Astrocyte of the cerebellum (primary cell): ENCODE measurements around the gene FOXK2.

Experiments
- DNase-seq: peaks from one replicate; pipeline ENCODE4 v3.0.0-alpha.2; 2011; ENCODE audit warnings: low read depth
- H3K4me3 ChIP-seq: 2 replicates; pipeline ENCODE4 v1.5.1; 2011; ENCODE audit warnings: mild to moderate bottlenecking, low read depth, low read length, moderate library complexity
- in situ Hi-C: cut with HindIII; loops from 2 replicates; pipeline ENCODE4 v1.10.0; 2017; ENCODE audit warnings: low sequenced_read_pairs
- TF ChIP-seq, protein P1 (sequence below): IDR thresholded peaks from 2 replicates; pipeline ENCODE4 v1.5.1; 2012; ENCODE audit warnings: low read length, low read depth, moderate library complexity, mild to moderate bottlenecking; ENCODE audit errors: missing control alignments

FOXK2 gene

DNA sequence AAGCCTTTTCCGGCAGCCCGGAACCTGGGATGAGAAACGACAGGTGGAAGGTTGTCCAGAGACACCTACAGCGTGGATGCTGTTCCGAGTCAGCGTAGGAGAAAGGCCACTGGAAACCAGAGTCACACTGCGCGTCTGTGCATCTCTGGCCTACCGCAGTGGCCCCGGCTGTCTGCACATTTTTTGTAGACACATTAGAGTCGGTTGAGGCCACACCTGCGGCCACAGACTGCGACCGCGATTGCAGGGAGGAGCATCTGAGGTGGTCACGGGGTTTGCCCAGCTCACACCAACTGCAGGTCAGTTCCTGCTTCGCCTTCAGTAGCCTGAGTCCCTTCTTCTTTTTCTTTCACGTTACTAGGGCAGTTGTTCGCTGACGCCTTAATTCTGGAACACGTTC is 76.4 kb downstream of the FOXK2 start:
- DNase-seq = no peak
- no peak overlapping the region for H3K4me3 ChIP-seq
- TF ChIP-seq, protein P1, sequence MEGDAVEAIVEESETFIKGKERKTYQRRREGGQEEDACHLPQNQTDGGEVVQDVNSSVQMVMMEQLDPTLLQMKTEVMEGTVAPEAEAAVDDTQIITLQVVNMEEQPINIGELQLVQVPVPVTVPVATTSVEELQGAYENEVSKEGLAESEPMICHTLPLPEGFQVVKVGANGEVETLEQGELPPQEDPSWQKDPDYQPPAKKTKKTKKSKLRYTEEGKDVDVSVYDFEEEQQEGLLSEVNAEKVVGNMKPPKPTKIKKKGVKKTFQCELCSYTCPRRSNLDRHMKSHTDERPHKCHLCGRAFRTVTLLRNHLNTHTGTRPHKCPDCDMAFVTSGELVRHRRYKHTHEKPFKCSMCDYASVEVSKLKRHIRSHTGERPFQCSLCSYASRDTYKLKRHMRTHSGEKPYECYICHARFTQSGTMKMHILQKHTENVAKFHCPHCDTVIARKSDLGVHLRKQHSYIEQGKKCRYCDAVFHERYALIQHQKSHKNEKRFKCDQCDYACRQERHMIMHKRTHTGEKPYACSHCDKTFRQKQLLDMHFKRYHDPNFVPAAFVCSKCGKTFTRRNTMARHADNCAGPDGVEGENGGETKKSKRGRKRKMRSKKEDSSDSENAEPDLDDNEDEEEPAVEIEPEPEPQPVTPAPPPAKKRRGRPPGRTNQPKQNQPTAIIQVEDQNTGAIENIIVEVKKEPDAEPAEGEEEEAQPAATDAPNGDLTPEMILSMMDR = no peak
- in situ Hi-C loops = no loop called here

DNA sequence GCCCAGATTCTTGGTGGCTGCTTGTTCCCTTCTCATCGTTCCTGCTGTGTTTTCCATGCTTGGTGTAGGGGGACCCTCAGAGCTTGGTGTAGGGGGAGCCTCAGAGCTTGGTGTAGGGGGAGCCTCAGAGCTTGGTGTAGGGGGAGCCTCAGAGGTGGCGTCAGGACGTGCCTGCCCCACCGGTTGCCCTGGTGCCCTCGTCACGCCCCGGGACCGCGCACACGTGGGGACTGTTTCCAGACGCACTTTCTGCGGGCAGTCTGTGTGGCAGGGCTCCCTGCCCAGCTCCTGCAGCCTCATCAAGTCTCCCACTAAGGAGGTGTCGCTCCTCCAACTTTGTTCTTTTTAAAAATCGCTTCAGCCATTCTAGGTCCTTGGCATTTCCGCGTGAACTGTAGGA is 76.8 kb downstream of the FOXK2 start:
- DNase-seq = no peak
- H3K4me3 ChIP-seq = no peak overlapping the region
- TF ChIP-seq, protein P1 = no peak
- in situ Hi-C loops = no loop called here

DNA sequence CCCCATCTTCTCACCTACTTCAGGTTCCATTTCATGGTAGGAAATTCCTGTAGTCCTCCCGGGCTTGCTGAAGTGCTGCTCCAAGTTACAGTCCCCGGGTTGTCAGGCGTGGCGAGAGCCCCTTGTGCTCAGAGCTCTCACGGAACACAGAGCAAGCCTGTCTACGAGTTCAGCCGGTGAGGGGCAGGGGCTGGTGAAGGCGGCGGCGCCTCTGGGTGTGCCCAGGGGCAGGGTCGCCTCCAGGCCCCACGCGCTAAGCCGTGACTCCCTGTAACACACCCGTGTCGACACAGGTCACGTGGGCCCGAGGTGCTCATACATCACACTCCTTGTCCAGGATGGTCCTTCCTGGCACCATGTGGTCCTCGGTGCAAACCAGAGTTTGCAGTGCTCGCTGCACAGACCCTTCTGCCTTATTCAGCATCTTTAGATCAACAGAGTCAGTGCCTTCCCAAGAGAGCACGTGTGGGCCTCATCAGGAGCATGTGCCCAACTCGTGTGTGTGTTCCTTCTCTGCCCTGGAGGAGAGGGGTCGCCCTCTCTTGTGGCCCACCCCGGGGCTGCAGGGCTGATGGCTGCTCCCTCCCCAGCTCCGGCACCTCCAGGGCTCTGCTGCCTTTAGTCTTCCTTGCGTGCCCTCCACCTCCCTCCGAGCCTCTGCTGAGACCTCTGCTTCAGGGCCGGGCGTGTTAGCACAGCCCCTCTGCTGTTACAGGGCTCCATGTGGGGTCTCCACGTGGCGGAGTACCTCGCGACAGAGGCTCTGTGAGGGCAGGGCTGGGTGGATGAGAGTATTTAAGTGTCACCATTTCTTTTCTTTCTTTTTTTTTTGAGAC is 77.5 kb downstream of the FOXK2 start:
- TF ChIP-seq, protein P1 = no peak
- in situ Hi-C loops = no loop called here
- no peak for DNase-seq
- H3K4me3 ChIP-seq = no peak overlapping the region

DNA sequence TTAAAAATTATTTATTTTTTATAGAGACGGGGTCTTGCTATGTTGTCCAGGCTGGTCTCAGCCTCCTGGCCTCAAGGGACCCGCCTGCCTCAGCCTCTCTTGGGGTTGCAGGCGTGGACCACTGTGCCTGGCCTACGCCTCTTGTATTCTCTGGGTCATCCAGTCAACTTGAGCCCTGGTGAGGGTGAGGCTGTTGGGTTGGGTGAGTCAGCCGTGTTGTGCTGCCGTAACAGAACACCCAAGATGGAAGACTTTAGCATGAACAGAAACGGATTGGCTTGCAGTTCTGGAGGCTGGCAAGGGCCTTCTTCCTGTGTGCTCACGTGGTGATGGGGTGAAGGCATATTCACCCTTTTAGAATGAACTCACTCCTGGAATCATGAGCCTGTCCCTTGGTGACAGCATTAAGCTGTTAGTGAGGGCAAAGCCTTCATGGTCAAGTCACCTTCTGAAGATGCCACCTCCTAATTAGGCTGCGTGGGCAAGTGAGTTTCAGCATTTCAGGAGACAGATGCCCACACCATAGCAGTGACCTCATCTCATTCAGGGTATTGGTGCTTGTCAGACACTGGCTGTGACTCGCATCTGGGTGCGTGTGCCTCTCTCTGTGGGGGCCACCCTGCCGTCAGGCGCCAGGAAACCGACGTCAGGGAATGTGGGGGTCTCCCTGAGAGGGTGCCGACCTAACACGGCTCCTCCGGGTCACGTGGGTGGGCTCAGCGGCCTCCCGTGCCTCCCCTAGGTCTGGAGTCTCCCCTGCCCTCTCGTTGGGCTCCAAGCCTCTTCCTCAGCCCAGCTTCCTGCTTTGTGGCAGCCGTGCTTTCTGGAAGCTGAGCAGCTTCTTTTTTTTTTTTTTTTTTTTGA is 79.0 kb downstream of the FOXK2 start:
- TF ChIP-seq, protein P1 = no peak
- in situ Hi-C loops = no loop called here
- H3K4me3 ChIP-seq = no peak overlapping the region
- DNase-seq = no peak

DNA sequence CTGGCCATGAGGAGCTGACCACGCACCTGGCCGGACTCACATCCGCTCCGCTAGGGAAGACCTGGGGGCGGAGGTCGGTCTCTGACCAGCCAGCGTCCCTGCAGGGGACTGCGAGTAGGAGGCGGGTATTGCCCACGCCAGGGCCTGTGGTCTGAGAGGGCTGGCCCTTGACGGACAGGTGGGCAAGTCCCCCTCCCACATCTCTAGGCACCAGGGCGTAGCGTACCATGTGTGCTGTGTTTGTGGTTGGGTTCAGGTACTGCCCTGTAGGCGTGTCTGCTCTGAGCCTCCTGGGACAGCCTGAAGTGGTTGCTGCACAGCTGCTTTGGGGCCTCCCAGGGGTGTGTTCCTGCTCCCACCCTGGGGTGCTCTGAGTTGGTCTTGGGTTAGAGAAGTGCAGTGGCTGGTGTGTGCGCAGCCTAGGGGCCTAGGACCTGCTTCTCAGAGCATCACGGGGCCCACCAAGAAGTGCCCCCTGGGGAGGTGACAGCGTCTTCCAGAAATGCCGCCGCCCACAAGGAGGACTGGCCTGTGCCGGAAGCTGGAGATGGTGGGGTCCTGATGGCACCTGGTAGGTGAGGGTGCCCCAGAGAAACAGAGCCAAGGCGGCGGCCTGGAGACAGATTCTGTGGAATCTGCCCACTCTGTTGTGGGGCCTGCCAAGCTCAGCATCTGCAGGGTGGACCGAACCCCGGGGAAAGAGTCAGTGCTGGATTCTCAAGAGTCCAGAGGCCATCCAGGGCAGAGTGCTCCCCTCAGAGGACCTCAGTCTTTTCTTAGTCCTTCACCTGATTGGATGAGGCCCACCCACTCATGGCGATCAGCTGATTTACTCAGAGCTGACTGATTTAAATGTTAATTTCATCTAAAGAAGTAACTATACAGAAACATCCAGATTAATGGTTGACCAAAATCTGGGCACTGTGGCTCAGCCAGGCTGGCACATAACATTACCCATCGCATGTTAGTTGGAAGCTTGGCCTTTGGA is 80.4 kb downstream of the FOXK2 start:
- in situ Hi-C loops = no loop called here
- no peak overlapping the region for H3K4me3 ChIP-seq
- DNase-seq = no peak
- TF ChIP-seq, protein P1 = no peak
